ENCODE data around the gene CCDC126.

Gene CCDC126

DNA sequence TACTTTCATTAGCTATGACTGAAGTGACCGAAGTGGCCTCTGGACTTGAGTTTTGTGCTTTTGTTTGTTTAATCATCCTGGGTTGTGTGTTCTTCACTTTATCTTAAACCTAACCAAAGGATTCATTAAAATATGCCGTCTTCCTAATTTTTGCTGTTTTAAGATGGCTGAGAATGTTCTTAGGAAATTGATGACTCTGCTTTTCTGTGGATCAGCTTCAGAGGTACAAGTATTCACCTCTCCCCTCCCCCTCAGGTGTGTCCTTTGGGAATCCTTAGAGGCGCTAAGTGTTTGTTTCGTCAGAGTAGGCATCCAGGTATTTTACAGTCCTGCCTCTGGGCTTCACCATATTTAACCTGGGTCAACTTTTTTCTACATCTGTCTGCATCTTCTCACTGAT is 1.1 kb downstream of the CCDC126 start:
- ChIA-PET POLR2A (interaction anchor here (0.5 to 2.4 kb wide), 4 partner anchors 9 to 82 kb away, joined by 3 to 11 read pairs (median 4); partner anchors contain the start of gene FAM221A), CTCF (interaction anchor here (0.6 to 2.0 kb wide), 6 partner anchors 11 to 337 kb away, joined by 3 to 8 read pairs (median 4); no protein-coding TSS in a partner anchor)
- peak overlapping the region; percentile 92 for H3K4me3 ChIP-seq (ENCODE audit: low read depth, low read length)
- no peaks in the 10 kb centered on the region for H3K36me3 ChIP-seq (ENCODE audit: control insufficient read depth in 2 of 2, insufficient read depth in 1 of 2, low read length in 2 of 2)
- no peaks in the 10 kb centered on the region for H3K9me3 ChIP-seq (ENCODE audit: control insufficient read depth, insufficient read depth, low read depth, low read length)
- TF ChIP-seq ZNF530 (tag by site-specific recombination; IDR thresholded peaks at IDR 0.05; ENCODE audit: low read depth) (no peak), ZNF629 (tag by site-specific recombination; IDR thresholded peaks at IDR 0.05) (no peak), BCL11B (tag by site-specific recombination; IDR thresholded peaks at IDR 0.05; ENCODE audit: low read depth) (no peak), ZNF366 (tag by site-specific recombination; conservative IDR thresholded peaks at IDR 0.05) (no peak), ZNF837 (tag by site-specific recombination; IDR thresholded peaks at IDR 0.05) (no peak), KLF1 (tag by site-specific recombination; IDR thresholded peaks at IDR 0.05) (no peak), ZFP41 (tag by site-specific recombination; IDR thresholded peaks at IDR 0.05; ENCODE audit: borderline replicate concordance) (no peak), TCF7L2 (IDR thresholded peaks at IDR 0.05; ENCODE audit: borderline replicate concordance, low read depth, low read length) (no peak), GLI4 (tag by site-specific recombination; IDR thresholded peaks at IDR 0.05) (no peak), ZNF391 (tag by site-specific recombination; IDR thresholded peaks at IDR 0.05; ENCODE audit: borderline replicate concordance, low read depth) (no peak), ZNF140 (tag by site-specific recombination; IDR thresholded peaks at IDR 0.05) (no peak)
- TF ChIP-seq, protein P1, sequence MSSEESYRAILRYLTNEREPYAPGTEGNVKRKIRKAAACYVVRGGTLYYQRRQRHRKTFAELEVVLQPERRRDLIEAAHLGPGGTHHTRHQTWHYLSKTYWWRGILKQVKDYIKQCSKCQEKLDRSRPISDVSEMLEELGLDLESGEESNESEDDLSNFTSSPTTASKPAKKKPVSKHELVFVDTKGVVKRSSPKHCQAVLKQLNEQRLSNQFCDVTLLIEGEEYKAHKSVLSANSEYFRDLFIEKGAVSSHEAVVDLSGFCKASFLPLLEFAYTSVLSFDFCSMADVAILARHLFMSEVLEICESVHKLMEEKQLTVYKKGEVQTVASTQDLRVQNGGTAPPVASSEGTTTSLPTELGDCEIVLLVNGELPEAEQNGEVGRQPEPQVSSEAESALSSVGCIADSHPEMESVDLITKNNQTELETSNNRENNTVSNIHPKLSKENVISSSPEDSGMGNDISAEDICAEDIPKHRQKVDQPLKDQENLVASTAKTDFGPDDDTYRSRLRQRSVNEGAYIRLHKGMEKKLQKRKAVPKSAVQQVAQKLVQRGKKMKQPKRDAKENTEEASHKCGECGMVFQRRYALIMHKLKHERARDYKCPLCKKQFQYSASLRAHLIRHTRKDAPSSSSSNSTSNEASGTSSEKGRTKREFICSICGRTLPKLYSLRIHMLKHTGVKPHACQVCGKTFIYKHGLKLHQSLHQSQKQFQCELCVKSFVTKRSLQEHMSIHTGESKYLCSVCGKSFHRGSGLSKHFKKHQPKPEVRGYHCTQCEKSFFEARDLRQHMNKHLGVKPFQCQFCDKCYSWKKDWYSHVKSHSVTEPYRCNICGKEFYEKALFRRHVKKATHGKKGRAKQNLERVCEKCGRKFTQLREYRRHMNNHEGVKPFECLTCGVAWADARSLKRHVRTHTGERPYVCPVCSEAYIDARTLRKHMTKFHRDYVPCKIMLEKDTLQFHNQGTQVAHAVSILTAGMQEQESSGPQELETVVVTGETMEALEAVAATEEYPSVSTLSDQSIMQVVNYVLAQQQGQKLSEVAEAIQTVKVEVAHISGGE (tag by site-specific recombination; conservative IDR thresholded peaks at IDR 0.05; ENCODE audit: low read depth) = no peak
- TF ChIP-seq, protein P2, sequence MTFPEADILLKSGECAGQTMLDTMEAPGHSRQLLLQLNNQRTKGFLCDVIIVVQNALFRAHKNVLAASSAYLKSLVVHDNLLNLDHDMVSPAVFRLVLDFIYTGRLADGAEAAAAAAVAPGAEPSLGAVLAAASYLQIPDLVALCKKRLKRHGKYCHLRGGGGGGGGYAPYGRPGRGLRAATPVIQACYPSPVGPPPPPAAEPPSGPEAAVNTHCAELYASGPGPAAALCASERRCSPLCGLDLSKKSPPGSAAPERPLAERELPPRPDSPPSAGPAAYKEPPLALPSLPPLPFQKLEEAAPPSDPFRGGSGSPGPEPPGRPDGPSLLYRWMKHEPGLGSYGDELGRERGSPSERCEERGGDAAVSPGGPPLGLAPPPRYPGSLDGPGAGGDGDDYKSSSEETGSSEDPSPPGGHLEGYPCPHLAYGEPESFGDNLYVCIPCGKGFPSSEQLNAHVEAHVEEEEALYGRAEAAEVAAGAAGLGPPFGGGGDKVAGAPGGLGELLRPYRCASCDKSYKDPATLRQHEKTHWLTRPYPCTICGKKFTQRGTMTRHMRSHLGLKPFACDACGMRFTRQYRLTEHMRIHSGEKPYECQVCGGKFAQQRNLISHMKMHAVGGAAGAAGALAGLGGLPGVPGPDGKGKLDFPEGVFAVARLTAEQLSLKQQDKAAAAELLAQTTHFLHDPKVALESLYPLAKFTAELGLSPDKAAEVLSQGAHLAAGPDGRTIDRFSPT (tag by site-specific recombination; IDR thresholded peaks at IDR 0.05) = no peak
- H3K4me1 ChIP-seq (ENCODE audit: control insufficient read depth, insufficient read depth, low read length) = peaks cover 20% of the 10 kb centered on the region
- H3K27ac ChIP-seq (ENCODE audit: extremely low read depth, low read depth, low read length) = peak overlapping the region; percentile 73; the same call in 1 of the 2 replicates

DNA sequence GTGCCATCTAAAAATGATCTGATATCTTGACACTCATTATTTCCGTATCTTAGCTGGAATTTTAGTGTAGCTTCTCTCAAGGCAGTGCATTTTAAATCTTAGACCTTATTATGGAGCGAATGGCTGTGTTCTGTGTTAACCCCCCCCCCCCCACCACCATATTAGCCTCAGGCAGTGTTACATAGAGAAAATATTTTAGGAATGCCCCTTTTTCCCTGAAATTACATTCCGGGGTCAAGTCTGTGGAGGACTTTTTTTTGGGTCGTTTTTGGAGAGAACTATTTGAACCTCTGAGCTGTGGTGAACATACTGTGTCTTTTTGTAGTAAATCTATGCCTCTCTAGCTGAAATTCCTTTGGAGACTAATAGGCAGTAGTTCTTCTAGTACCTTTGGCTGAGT is 3.1 kb downstream of the CCDC126 start:
- Histone ChIP-seq H3K4me3 (ENCODE audit: low read depth, low read length) (no peak overlapping the region), H3K27ac (ENCODE audit: extremely low read depth, low read depth, low read length) (no peak overlapping the region), H3K36me3 (ENCODE audit: control insufficient read depth in 2 of 2, insufficient read depth in 1 of 2, low read length in 2 of 2) (no peaks in the 10 kb centered on the region), H3K9me3 (ENCODE audit: control insufficient read depth, insufficient read depth, low read depth, low read length) (no peaks in the 10 kb centered on the region), H3K4me1 (ENCODE audit: control insufficient read depth, insufficient read depth, low read length) (peaks cover 21% of the 10 kb centered on the region)
- ChIA-PET POLR2A (no interaction called here), CTCF (interaction anchor here (0.6 to 0.7 kb wide), 3 partner anchors 54 to 127 kb away, joined by 3 to 4 read pairs (median 3); no protein-coding TSS in a partner anchor)
- no peak for TF ChIP-seq GLIS1 (tag by site-specific recombination; IDR thresholded peaks at IDR 0.05)
- TF ChIP-seq, protein P3, sequence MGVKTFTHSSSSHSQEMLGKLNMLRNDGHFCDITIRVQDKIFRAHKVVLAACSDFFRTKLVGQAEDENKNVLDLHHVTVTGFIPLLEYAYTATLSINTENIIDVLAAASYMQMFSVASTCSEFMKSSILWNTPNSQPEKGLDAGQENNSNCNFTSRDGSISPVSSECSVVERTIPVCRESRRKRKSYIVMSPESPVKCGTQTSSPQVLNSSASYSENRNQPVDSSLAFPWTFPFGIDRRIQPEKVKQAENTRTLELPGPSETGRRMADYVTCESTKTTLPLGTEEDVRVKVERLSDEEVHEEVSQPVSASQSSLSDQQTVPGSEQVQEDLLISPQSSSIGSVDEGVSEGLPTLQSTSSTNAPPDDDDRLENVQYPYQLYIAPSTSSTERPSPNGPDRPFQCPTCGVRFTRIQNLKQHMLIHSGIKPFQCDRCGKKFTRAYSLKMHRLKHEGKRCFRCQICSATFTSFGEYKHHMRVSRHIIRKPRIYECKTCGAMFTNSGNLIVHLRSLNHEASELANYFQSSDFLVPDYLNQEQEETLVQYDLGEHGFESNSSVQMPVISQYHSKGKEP (tag by site-specific recombination; IDR thresholded peaks at IDR 0.05) = no peak
- TF ChIP-seq ZNF596 (tag by site-specific recombination; IDR thresholded peaks at IDR 0.05) = no peak
- TF ChIP-seq, protein P4, sequence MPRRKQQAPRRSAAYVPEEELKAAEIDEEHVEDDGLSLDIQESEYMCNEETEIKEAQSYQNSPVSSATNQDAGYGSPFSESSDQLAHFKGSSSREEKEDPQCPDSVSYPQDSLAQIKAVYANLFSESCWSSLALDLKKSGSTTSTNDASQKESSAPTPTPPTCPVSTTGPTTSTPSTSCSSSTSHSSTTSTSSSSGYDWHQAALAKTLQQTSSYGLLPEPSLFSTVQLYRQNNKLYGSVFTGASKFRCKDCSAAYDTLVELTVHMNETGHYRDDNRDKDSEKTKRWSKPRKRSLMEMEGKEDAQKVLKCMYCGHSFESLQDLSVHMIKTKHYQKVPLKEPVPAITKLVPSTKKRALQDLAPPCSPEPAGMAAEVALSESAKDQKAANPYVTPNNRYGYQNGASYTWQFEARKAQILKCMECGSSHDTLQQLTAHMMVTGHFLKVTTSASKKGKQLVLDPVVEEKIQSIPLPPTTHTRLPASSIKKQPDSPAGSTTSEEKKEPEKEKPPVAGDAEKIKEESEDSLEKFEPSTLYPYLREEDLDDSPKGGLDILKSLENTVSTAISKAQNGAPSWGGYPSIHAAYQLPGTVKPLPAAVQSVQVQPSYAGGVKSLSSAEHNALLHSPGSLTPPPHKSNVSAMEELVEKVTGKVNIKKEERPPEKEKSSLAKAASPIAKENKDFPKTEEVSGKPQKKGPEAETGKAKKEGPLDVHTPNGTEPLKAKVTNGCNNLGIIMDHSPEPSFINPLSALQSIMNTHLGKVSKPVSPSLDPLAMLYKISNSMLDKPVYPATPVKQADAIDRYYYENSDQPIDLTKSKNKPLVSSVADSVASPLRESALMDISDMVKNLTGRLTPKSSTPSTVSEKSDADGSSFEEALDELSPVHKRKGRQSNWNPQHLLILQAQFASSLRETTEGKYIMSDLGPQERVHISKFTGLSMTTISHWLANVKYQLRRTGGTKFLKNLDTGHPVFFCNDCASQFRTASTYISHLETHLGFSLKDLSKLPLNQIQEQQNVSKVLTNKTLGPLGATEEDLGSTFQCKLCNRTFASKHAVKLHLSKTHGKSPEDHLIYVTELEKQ (tag by site-specific recombination; IDR thresholded peaks at IDR 0.05; ENCODE audit: borderline replicate concordance) = no peak
- TF ChIP-seq, protein P5, sequence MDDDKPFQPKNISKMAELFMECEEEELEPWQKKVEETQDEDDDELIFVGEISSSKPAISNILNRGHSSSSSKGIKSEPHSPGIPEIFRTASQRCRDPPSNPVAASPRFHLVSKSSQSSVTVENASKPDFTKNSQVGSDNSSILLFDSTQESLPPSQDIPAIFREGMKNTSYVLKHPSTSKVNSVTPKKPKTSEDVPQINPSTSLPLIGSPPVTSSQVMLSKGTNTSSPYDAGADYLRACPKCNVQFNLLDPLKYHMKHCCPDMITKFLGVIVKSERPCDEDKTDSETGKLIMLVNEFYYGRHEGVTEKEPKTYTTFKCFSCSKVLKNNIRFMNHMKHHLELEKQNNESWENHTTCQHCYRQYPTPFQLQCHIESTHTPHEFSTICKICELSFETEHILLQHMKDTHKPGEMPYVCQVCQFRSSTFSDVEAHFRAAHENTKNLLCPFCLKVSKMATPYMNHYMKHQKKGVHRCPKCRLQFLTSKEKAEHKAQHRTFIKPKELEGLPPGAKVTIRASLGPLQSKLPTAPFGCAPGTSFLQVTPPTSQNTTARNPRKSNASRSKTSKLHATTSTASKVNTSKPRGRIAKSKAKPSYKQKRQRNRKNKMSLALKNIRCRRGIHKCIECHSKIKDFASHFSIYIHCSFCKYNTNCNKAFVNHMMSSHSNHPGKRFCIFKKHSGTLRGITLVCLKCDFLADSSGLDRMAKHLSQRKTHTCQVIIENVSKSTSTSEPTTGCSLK (tag by site-specific recombination; IDR thresholded peaks at IDR 0.05) = no peak
